ENCODE measurements around the gene ZNF521. TPM values are rescaled to one million over a fixed set of nuclear protein-coding genes. Genes with fewer than 3 reads are reported as not detected.

Gene ZNF521
- total RNA-seq, 1 donor from 2014 or later = 48.0 TPM

DNA sequence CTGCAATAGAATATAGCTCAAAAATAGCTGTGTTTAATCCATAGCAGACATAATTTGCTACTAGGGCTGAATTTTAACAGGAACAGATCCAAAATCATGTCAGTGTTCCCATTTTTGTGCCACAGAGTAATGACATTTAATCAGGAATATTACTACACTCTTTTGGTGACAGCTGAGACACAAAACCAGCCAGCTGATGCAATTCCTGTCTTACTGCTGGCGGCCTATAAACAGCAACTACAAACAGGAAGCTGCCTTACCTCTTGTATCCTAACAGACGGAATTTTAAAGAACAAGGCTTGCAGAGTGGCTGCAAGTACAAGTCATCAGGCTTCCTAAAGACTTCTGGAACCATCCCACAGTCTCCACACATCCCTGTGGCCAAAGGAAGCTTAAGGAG lies 218.1 kb downstream of the ZNF521 start:
- no peaks in the 10 kb centered on the region for H3K27me3 Mint-ChIP-seq (ENCODE audit: low read depth, unreplicated experiment)
- Histone ChIP-seq H3K9ac (ENCODE audit: low read length) (no peak overlapping the region), H3K27me3 (ENCODE audit: insufficient read depth, low read length) (no peaks in the 10 kb centered on the region), H3K4me1 (ENCODE audit: insufficient read depth, low read length) (no peaks in the 10 kb centered on the region), H3K36me3 (ENCODE audit: insufficient read depth, low read length) (no peaks in the 10 kb centered on the region), H3K9me3 (ENCODE audit: insufficient read depth, low read depth, low read length) (no peaks in the 10 kb centered on the region), H3K79me2 (ENCODE audit: insufficient read depth, low read length) (no peaks in the 10 kb centered on the region), H4K20me1 (ENCODE audit: insufficient read depth, low read length) (no peaks in the 10 kb centered on the region), H3K27ac (ENCODE audit: low read depth, low read length) (no peak overlapping the region), H3K4me2 (ENCODE audit: low read length) (no peak overlapping the region), H3K4me3 (ENCODE audit: insufficient read depth, low read depth, low read length) (no peak overlapping the region), H2AFZ (ENCODE audit: low read depth, low read length) (no peak overlapping the region)
- H3K9me3 Mint-ChIP-seq (ENCODE audit: unreplicated experiment) = no peaks in the 10 kb centered on the region
- no peak for DNase-seq (ENCODE audit: low read depth)
- TF ChIP-seq EZH2 (IDR thresholded peaks at IDR 0.05; ENCODE audit: insufficient read depth, low read length) = no peak
- TF ChIP-seq, protein P1, sequence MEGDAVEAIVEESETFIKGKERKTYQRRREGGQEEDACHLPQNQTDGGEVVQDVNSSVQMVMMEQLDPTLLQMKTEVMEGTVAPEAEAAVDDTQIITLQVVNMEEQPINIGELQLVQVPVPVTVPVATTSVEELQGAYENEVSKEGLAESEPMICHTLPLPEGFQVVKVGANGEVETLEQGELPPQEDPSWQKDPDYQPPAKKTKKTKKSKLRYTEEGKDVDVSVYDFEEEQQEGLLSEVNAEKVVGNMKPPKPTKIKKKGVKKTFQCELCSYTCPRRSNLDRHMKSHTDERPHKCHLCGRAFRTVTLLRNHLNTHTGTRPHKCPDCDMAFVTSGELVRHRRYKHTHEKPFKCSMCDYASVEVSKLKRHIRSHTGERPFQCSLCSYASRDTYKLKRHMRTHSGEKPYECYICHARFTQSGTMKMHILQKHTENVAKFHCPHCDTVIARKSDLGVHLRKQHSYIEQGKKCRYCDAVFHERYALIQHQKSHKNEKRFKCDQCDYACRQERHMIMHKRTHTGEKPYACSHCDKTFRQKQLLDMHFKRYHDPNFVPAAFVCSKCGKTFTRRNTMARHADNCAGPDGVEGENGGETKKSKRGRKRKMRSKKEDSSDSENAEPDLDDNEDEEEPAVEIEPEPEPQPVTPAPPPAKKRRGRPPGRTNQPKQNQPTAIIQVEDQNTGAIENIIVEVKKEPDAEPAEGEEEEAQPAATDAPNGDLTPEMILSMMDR (IDR thresholded peaks at IDR 0.05; ENCODE audit: insufficient read depth, low read depth, low read length) = no peak
- H3K36me3 Mint-ChIP-seq (ENCODE audit: low read depth, unreplicated experiment) = peaks cover 11% of the 10 kb centered on the region
- no peak for FAIRE-seq
- no peak overlapping the region for H3K4me3 Mint-ChIP-seq (ENCODE audit: unreplicated experiment)
- H3K27ac Mint-ChIP-seq (ENCODE audit: unreplicated experiment) = peak overlapping the region; percentile 69
- H3K4me1 Mint-ChIP-seq (ENCODE audit: low read depth, unreplicated experiment) = peaks cover 38% of the 10 kb centered on the region

DNA sequence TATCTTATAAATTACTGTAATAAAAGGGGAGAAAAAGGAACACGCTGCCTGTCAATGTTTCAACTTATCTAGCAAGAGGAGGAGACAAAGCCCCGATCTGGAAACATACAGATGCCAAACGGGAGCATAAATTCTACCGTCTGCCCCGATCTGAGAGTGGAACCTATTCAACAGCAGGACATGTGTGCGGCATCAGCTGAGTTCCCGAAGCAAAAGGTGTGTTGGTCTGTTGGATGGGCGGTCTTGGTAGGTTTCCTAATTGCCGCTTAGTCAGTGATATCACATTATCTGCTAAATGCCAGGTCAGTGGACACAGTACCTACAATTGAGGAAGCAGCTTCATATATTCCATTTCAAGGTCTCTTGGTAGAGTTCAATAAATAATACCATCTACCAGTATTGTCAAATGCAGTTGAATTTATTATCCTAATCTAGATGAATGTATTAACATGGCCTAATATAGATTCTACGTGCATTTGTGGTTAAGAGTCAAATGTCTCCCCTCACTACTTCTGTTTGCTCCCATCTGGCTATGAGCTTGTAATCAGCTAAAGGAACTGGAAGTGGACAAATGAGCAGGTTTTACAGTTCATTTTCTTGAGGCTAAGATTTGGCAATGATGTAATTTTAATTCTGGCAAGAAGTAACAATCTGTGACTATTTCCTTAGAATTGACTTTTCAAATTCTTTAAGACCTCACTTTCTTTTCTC lies 219.0 kb downstream of the ZNF521 start:
- no peak overlapping the region for H3K27ac ChIP-seq (ENCODE audit: low read depth, low read length)
- Mint-ChIP-seq H3K4me1 (ENCODE audit: low read depth, unreplicated experiment) (peaks cover 34% of the 10 kb centered on the region), H3K27ac (ENCODE audit: unreplicated experiment) (no peak overlapping the region), H3K36me3 (ENCODE audit: low read depth, unreplicated experiment) (peaks cover 11% of the 10 kb centered on the region), H3K27me3 (ENCODE audit: low read depth, unreplicated experiment) (no peaks in the 10 kb centered on the region), H3K4me3 (ENCODE audit: unreplicated experiment) (no peak overlapping the region), H3K9me3 (ENCODE audit: unreplicated experiment) (no peaks in the 10 kb centered on the region)
- no peaks in the 10 kb centered on the region for H3K4me1 ChIP-seq (ENCODE audit: insufficient read depth, low read length)
- no peaks in the 10 kb centered on the region for H3K36me3 ChIP-seq (ENCODE audit: insufficient read depth, low read length)
- H3K9ac ChIP-seq (ENCODE audit: low read length) = no peak overlapping the region
- no peaks in the 10 kb centered on the region for H4K20me1 ChIP-seq (ENCODE audit: insufficient read depth, low read length)
- H3K4me3 ChIP-seq (ENCODE audit: insufficient read depth, low read depth, low read length) = no peak overlapping the region
- H3K27me3 ChIP-seq (ENCODE audit: insufficient read depth, low read length) = no peaks in the 10 kb centered on the region
- FAIRE-seq (no peak), DNase-seq (ENCODE audit: low read depth) (no peak)
- no peaks in the 10 kb centered on the region for H3K79me2 ChIP-seq (ENCODE audit: insufficient read depth, low read length)
- no peaks in the 10 kb centered on the region for H3K9me3 ChIP-seq (ENCODE audit: insufficient read depth, low read depth, low read length)
- no peak overlapping the region for H3K4me2 ChIP-seq (ENCODE audit: low read length)
- TF ChIP-seq, protein P1 (IDR thresholded peaks at IDR 0.05; ENCODE audit: insufficient read depth, low read depth, low read length) = no peak
- no peak for TF ChIP-seq EZH2 (IDR thresholded peaks at IDR 0.05; ENCODE audit: insufficient read depth, low read length)
- H2AFZ ChIP-seq (ENCODE audit: low read depth, low read length) = no peak overlapping the region

DNA sequence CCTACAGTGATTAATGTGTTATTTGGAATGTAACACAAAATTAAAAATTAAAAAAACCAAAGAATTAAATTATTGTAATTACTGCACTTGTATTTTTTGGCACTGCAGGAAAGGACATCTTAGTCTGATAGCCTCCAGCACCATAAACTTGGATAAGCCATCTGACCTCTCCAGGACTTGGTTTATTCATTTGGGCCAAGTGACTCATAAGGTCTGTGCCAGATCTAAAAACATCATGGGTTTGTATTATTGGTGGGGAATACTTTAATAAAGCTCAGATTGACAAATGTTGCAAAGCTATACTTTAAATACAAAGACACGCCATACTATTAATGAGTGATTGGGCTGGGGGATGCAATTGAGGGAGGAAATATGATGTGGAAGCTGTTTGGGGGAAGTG lies 225.2 kb downstream of the ZNF521 start:
- DNase-seq (ENCODE audit: low read depth) = no peak
- no peak for FAIRE-seq
- H3K4me1 ChIP-seq (ENCODE audit: insufficient read depth, low read length) = no peaks in the 10 kb centered on the region
- Mint-ChIP-seq H3K4me1 (ENCODE audit: low read depth, unreplicated experiment) (peaks cover 4% of the 10 kb centered on the region), H3K27me3 (ENCODE audit: low read depth, unreplicated experiment) (no peaks in the 10 kb centered on the region), H3K9me3 (ENCODE audit: unreplicated experiment) (no peaks in the 10 kb centered on the region), H3K36me3 (ENCODE audit: low read depth, unreplicated experiment) (peaks cover 8% of the 10 kb centered on the region), H3K27ac (ENCODE audit: unreplicated experiment) (no peak overlapping the region), H3K4me3 (ENCODE audit: unreplicated experiment) (no peak overlapping the region)
- no peaks in the 10 kb centered on the region for H3K9me3 ChIP-seq (ENCODE audit: insufficient read depth, low read depth, low read length)
- H3K36me3 ChIP-seq (ENCODE audit: insufficient read depth, low read length) = no peaks in the 10 kb centered on the region
- TF ChIP-seq, protein P1 (IDR thresholded peaks at IDR 0.05; ENCODE audit: insufficient read depth, low read depth, low read length) = no peak
- TF ChIP-seq EZH2 (IDR thresholded peaks at IDR 0.05; ENCODE audit: insufficient read depth, low read length) = no peak
- H3K4me3 ChIP-seq (ENCODE audit: insufficient read depth, low read depth, low read length) = no peak overlapping the region
- no peaks in the 10 kb centered on the region for H4K20me1 ChIP-seq (ENCODE audit: insufficient read depth, low read length)
- H3K27me3 ChIP-seq (ENCODE audit: insufficient read depth, low read length) = no peaks in the 10 kb centered on the region
- H3K27ac ChIP-seq (ENCODE audit: low read depth, low read length) = no peak overlapping the region
- H3K4me2 ChIP-seq (ENCODE audit: low read length) = no peak overlapping the region
- no peak overlapping the region for H2AFZ ChIP-seq (ENCODE audit: low read depth, low read length)
- no peaks in the 10 kb centered on the region for H3K79me2 ChIP-seq (ENCODE audit: insufficient read depth, low read length)
- no peak overlapping the region for H3K9ac ChIP-seq (ENCODE audit: low read length)
